ENCODE data around the gene PAK1IP1. TPM values are rescaled to one million over a fixed set of nuclear protein-coding genes. Genes with fewer than 3 reads are reported as not detected.
"Not testable (repeated sequence)": the region's sequence is repeated elsewhere in the genome, so short reads cannot be mapped to it uniquely, and the experiment has no call there.

The PAK1IP1 gene
- polyA plus RNA-seq, 3 donors, result 6.2 to 17.3 (median 17.2) TPM

DNA sequence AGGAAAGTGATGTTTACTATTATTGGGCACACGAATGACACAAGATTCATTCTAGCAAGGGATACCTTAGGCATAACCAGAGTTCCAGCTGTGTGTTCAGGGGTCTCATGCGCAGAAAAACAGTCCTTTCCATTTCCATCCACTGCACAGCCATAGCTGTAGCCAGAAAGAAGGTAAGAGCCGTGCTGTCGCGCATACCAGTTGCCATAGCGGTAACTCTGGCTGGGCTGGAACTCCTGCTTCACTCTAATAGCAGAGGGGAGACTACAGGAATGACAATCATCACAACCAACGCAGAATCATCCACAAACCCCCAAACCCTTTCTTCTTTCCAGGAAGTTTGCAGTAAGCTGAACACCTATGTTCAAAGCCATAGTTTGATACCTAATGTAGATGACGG lies 7.9 kb upstream of the PAK1IP1 start:
- WGBS, 3 donors, result 72 to 85% (median 82%) methylated on average over 8 of the region's 8 CpGs
- no peak overlapping the region for H3K27ac ChIP-seq (ENCODE audit: low read depth, low read length)

DNA sequence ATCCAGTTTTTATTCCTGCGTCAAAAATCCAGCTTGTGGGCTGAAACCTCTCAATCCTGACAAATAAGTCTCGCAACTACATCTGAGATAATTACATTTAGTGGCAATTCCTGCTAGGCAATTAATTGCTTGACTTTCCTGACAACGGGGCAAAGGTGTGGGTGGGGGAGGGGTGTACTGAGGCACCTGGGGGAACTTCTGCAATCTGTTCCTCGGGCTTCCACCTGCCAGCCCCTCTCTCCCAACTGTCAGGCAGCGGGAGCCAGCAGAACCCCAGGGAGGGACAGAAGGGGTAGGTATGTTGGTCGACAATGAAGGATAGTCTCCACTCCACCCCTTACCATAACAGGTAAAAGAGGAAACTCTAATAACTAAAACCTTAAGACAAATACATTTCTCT lies 7.2 kb upstream of the PAK1IP1 start:
- H3K27ac ChIP-seq (ENCODE audit: low read depth, low read length), result no peak overlapping the region
- 35 to 43% (median 39%) methylated on average over 6 of the region's 6 CpGs for WGBS, 3 donors

DNA sequence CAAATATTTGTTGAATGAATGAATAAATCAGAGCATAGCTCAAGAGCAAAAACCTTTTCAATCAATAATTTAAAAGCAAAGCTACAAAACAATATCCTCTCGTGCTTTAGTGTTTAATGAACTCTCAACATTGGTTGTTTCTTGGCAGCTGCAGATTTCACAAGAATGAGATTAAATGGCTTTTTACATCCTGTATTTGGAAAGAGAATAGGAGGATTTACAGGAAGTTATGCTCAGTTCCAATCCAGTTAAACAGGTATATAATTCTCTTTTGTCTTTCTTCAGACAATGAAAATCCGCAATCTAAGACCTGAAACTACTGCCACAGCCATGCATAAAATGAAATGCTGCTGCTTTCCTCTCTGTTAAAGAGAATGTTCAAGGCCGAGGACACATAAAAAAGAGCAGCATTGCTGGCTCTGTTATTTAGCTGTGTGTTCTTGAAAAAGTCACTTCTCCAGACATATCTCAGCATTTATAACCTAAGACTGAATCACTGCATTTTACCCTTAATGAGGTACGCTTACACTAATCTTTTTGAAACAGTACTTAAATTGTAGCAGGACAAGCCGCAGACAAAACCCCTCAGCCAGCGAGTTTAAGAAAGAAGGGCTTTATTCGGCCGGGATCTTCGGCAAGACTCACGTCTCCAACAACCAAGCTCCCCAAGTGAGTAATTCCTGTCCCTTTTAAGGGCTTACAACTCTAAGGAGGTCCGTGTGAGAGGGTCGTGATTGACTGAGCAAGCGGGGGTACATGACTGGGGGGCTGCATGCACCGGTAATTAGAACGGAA lies 3.9 kb upstream of the PAK1IP1 start:
- 49 to 70% (median 59%) methylated on average over 15 of the region's 15 CpGs for WGBS, 3 donors
- no peak overlapping the region for H3K27ac ChIP-seq (ENCODE audit: low read depth, low read length)

DNA sequence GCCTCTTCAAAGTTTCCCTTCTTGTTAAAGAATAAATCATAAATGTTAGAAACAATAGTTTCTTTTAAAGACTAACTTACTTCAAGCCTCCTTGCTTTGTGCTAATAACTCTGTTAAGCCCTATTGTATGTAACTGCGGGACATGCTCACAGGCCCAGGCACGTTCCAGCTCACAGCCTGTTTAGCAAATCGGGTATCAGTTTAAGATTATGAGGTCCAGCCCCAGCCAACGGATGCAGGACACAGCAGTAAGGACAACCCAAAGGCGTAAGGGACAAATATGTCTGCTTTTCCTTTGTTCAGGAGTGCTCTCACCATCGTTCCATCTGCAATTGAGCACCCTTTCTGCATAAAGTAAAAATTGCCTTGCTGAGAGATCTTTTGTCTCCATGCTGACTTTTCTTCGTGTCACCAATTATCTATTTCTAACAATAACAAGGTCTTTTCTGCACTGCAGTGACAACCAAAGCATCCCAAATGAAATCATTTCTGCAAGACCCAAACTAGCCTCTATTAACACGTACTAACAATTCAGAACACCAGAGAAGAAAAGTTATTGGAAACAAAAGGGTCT lies 1.7 kb upstream of the PAK1IP1 start:
- no peak overlapping the region for H3K27ac ChIP-seq (ENCODE audit: low read depth, low read length)
- 89 to 96% (median 95%) methylated on average over 8 of the region's 8 CpGs for WGBS, 3 donors

DNA sequence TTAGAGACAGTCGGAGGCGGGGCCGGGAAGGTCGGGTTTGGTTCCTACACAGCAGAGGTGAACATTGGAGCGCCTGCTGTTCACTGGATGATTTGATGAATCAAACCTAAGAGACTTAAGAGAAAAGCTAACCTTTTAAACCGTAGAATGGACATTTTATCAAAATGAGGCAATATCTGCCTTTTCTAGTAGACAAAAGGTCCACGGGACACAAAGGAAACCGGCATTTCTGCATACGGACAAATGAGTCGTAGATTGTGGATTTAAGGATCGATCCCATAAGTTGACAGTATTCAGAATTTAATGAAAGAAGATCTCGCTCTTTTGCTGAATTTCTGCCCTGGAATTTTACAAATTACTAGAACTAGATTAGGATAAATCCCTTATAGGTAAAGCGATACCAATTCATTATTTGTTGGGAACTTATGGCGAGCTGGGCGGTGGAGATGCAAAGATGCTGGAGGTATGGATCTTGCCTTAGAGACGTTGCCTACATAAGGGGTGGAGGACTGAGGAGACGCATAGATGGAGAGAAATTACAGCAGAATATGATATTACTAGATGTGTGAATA lies 400 bp downstream of the PAK1IP1 start:
- peak overlapping the region; percentile 48 for H3K27ac ChIP-seq (ENCODE audit: low read depth, low read length)
- WGBS, 3 donors, result 0 to 1% (median 1%) methylated on average over 17 of the region's 17 CpGs

DNA sequence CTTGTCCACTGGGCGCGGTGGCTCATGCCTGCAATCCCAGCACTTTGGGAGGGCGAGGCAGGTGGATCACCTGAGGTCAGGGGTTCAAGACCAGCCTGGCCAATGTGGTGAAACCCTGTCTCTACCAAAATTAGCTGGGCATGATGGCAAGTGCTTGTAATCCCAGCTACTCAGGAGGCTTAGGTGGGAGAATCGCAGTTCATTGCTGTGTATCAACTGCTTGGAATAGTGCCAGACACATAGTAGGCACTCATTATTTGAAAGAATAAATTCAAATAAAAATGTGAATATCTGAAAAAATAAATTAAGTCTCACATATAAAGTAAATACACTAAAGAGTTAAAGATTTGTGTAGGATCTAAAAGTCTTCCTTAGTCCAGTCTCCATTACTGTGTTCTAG lies 1.9 kb downstream of the PAK1IP1 start:
- no peak overlapping the region for H3K27ac ChIP-seq (ENCODE audit: low read depth, low read length)
- WGBS, 3 donors, result 96 to 99% (median 98%) methylated on average over 4 of the region's 4 CpGs

DNA sequence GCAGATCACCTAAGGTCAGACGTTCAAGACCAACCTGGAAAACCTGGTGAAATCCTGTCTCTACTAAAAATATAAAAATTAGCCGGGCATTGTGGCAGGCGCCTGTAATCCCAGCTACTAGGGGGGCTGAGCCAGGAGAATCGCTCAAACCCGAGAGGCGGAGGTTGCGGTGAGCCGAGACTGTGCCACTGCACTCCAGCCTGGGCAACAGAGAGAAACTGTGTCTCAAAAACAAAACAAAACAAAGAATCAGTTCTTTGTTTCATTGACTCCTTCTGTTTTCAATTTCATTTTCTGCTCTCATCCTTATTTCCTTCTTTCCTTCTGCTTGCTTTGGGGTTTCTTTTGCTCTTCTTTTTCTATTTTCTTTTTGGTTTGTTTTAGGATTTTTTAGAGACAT lies 19.2 kb downstream of the PAK1IP1 start:
- 86 to 93% (median 89%) methylated on average over 8 of the region's 8 CpGs for WGBS, 3 donors
- H3K27ac ChIP-seq (ENCODE audit: low read depth, low read length), result no peak overlapping the region

DNA sequence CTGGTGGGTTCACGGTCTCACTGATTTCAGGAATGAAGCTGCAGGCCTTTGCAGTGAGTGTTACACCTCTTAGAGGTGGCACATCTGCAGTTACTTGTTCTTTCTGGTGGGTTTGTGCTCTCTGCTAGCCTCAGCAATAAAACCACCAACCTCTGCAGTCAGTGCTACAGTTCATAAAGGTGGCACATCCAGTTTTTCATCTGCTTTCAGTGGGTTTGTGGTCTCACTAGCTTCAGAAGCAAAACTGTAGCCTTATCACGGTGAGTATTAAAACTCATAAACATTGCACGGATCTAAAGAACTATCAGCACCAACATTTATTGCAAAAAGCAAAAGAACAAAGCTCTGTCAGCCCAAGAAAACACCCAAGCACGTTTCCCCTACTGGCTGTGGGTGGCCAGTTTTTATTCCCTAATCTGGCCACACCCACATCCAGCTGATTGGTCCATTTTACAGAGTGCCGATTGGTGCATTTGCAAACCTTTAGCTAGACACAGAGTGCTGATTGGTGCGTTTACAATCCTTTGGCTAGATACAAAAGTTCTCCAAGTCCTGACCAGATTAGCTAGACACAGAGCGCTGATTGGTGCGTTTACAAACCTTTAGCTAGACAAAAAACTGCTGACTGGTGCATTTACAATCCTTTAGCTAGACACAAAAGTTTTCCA lies 24.7 kb downstream of the PAK1IP1 start:
- no peak overlapping the region for H3K27ac ChIP-seq (ENCODE audit: low read depth, low read length)
- 74 to 78% (median 76%) methylated on average over 8 of the region's 8 CpGs for WGBS, 3 donors

DNA sequence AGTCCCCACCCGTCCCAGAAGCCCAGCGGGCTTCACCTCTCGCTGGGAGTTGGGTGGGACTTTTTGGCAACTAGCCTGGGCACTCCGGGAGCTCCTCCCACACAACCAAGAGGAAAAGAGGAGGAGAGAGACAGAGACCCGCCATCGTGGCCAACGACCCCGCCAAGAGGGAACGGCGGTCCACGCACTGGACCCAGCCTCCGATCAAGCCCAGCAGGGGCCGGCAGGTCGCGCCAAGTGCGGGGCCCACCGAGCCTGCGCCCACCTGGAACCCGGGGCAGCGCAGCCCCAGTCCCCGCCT lies 25.1 kb downstream of the PAK1IP1 start:
- H3K27ac ChIP-seq (ENCODE audit: low read depth, low read length), result no peak overlapping the region
- WGBS, 3 donors, result 32 to 48% (median 37%) methylated on average over 17 to 21 of the region's 21 CpGs

DNA sequence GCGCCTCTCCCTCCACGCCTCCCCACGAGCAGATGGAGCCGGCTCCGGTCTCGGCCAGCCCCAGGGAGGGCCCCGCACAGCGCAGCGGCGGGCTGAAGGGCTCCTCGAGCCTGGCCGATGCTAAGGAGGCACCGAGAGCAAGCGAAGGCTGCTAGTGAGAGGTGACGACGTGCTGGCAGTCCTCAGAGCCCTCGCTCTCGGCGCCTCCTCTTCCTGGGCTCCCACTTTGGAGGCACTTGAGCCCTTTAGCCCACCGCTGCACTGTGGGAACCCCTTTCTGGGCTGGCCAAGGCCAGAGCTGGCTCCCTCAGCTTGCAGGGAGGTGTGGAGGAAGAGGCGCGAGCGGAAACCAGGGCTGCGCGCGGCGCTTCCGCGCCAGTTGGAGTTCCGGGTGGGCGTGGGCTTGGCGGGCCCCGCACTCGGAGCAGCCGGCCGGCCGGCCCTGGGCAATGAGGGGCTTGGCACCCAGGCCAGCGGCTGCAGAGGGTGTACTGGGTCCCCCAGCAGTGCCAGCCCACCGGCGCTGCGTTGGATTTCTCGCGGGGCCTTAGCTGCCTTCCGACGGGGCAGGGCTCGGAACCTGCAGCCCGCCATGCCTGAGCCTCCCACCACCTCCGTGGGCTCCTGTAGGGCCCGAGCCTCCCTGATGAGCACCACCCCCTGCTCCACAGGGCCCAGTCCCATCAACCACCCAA lies 25.6 kb downstream of the PAK1IP1 start:
- no peak overlapping the region for H3K27ac ChIP-seq (ENCODE audit: low read depth, low read length)
- 26 to 31% (median 28%) methylated on average over 43 to 49 of the region's 49 CpGs for WGBS, 3 donors

DNA sequence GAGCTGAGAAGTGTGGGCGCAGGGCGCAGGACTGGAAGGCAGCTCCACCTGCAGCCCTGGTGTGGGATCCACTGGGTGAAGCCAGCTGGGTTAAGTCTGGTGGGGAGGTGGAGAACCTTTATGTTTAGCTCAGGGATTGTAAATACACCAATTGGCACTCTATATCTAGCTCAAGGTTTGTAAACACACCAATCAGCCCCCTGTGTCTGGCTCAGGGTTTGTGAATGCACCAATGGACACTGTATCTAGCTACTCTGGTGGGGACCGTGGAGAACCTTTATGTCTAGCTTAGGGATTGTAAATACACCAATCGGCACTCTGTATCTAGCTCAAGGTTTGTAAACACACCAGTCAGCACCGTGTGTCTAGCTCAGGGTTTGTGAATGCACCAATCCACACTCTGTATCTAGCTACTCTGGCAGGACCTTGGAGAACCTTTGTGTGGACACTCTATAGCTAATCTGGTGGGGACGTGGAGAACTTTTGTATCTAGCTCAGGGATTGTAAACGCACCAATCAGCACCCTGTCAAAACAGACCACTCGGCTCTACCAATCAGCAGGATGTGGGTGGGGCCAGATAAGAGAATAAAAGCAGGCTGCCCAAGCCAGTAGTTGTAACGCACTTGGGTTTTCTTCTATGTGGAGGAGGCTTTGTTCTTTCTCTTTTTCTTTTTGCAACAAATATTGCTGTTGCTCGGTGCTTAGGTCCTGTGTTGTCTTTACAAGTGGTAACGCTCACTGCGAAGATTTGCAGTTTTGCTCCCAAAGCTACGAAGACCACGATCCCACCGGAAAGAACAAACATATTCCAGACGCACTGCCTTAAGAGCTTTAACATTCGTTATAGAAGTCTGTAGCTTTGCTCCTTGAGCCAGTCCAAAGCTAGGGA lies 26.4 kb downstream of the PAK1IP1 start:
- WGBS, 3 donors, result 65 to 85% (median 82%) methylated on average over 17 of the region's 17 CpGs
- not testable (repeated sequence) for H3K27ac ChIP-seq (ENCODE audit: low read depth, low read length)

DNA sequence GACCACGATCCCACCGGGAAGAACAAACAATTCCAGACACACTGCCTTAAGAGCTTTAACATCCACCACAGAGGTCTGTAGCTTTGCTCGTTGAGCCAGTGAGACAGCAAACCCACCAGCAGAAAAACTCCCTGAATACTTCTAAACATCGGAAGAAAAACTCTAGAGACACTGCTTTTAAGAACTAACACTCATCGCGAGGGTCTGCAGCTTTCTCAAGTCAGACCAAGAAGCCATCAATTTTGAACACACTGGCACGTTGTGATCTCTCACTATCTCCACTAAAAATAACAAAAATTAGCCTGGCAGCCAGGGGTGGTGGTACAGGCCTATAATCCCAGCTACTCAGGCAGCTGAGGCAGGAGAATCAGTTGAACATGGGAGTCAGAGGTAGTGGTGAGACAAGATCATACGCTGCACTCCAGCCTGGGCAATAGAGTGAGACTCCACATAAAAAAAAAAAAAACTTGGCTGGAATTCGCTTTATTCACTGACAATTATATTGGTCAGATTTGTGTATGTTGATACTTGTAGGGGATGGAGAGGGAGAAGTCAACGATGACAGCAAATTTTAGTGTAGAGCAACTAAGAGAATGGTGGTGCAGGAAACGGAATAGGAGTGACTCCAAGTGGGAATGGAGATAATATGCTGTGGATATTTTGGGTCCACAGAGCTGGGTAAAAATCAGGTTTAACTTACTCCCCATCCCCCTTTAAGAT lies 27.2 kb downstream of the PAK1IP1 start:
- WGBS, 3 donors, result 79 to 91% (median 79%) methylated on average over 11 of the region's 11 CpGs
- no peak overlapping the region for H3K27ac ChIP-seq (ENCODE audit: low read depth, low read length)

DNA sequence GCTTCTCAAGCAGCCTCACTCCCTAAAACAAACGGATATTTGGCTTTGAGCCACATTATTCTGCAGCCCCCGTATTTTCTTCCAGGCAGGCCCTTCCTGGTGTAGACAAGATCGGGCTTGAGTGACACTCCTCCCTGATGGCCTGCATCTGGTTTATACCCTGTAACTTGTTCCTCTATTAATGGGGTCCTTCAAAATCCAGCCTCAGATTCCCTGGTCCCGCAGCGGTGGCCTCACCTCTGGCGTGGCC lies 27.7 kb downstream of the PAK1IP1 start:
- 1% methylated on average over 6 of the region's 6 CpGs for WGBS, 3 donors
- H3K27ac ChIP-seq (ENCODE audit: low read depth, low read length), result no peak overlapping the region

DNA sequence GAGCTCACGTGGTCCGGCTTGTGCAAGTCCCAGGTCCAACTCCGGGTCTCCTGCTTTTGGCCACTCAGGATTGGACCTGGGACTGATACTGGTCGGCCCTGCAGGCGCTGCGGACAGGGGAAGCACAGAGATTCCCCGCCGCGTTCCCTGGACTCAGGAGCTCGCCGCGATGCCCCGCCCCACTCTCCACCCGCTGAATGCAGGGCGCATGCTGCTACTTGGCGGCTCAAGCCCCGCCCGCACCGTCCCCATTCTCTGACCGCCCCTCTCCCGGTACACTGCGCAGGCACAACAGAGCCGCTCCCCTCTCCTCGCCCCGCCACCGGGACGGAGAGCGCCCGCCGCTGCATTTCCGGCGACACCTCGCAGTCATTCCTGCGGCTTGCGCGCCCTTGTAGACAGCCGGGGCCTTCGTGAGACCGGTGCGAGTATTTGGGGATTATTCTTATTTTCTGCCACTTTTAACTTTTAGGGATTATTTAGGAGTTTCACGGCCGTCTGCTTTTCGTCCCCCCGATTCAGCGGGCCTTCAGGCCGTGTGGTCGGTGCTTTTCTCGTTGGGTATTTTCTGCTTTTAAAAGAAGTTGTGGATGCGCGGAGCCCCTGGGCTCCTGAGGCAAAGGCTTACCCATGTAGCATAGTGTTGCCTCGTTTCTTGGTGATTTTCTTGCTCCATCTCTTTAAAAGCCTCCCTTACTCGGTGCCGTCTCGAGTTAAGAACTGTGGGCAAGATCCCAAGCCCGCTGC lies 28.2 kb downstream of the PAK1IP1 start, which contains the start of gene TMEM14C:
Gene TMEM14C (plus strand): TSS at position 251 of the 747 bp plus-strand sequence. CDS start 1,544 bp downstream, outside the sequence.
- H3K27ac ChIP-seq (ENCODE audit: low read depth, low read length), result no peak within 1 kb of the TSS
- WGBS, 3 donors, result 0% methylated on average over 55 of the region's 55 CpGs

DNA sequence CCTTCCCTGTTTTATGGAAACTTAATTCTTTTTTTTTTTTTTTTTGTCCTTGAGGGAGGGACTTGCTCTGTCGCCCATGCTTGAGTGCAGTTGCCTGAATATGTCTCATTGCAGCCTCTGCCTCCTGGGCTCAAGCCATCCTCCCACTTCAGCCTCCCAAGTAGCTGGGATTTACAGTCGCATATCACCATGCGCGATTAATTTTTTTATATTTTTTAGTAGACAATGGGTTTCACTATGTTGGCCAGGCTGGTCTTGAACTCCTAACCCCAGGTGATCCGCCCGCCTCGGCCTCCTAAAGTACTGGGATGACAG lies 28.8 kb downstream of the PAK1IP1 start:
- WGBS, 3 donors, result 12 to 34% (median 27%) methylated on average over 7 of the region's 7 CpGs

DNA sequence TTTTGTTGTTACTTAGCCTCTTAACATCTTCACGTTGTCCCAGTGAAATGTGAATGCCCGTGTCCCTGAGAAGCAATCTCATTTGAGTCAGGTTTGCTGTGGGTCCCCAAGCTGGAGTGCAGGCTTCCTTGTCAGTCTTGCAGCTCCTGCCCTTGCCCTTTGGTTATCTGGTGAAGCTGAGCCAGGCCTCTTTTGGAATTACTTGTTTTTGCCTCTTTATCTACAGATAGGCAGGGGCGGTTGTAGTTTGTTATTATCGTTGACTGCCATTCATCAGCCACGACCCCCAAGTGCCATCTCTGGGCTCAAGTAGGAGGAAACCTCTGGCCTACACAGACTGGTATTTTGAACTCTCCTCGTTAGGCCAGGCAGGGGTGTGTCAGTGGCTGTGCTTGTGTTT lies 30.3 kb downstream of the PAK1IP1 start:
- H3K27ac ChIP-seq (ENCODE audit: low read depth, low read length), result no peak overlapping the region
- WGBS, 3 donors, result 52 to 83% (median 76%) methylated on average over 6 of the region's 6 CpGs

More for the DNA sequence above, 28.8 kb downstream of the PAK1IP1 start:
- H3K27ac ChIP-seq (ENCODE audit: low read depth, low read length), result no peak overlapping the region

DNA sequence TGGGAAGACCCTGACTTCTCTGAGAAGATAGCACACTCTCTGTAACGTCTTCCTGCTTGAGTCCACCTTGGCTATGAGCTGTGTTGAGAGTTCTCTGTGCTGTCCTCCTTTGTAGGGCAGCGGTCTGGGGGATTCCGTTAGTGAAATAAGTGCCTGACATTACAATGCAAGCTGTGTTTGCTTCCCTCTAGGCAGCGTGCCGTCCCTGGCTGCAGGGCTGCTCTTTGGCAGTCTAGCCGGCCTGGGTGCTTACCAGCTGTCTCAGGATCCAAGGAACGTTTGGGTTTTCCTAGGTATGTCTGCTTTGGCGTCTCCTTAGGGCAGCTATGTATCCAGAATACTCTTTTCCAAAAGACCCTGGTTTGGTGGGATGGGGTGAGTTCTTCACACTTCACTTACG lies 30.9 kb downstream of the PAK1IP1 start:
- no peak overlapping the region for H3K27ac ChIP-seq (ENCODE audit: low read depth, low read length)
- 76 to 93% (median 91%) methylated on average over 9 of the region's 9 CpGs for WGBS, 3 donors
